Esophagus muscularis mucosa (tissue), 4 donors: ENCODE data around the gene CNP.
"Not testable (repeated sequence)": the region's sequence is repeated elsewhere in the genome, so short reads cannot be mapped to it uniquely, and the experiment has no call there.

Source experiments
- EP300 ChIP-seq: sonication (generic); formaldehyde crosslinking; IDR thresholded peaks from one replicate; pipeline ENCODE4 v1.6.1; 2017; ENCODE audit warnings: antibody characterized with exemption
- POLR2A ChIP-seq: fragments of 450-650 bp; IDR thresholded peaks from one replicate; pipeline ENCODE4 v1.6.1; 2017; ENCODE audit warnings: antibody characterized with exemption, moderate library complexity, mild to moderate bottlenecking, low read depth
- POLR2AphosphoS5 ChIP-seq, 2 donors: sonication (generic); formaldehyde crosslinking; IDR thresholded peaks; one replicate each; pipeline ENCODE4 v1.6.1; 2017; ENCODE audit warnings: antibody characterized with exemption in 2 of 2
- TF ChIP-seq, protein P1 (sequence below), 3 experiments: fragments of 200-600 bp in 2 of 3; fragments of 450-650 bp in 1 of 3; sonication (generic) in 2 of 3; IDR thresholded peaks; one replicate each; pipeline ENCODE4 v1.5.1; 2017 to 2019; ENCODE audit warnings: antibody characterized with exemption in 3 of 3, mild to moderate bottlenecking in 2 of 3, moderate library complexity in 1 of 3

DNA sequence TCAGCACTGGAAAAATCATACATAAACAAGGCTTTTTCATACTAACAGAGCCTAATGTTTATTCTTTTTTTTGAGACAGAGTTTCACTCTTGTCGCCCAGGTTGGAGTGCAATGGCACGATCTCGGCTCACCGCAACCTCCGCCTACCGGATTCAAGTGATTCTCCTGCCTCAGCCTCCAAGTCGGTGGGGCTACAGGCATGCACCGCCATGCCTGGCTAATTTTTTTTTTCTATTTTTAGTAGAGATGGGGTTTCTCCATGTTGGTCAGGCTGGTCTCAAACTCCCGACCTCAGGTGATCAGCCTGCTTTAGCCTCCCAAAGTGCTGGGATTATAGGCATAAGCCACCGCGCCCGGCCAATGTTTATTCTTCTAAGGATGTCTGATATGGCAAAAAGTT, 47.1 kb downstream of the CNP start:
- TF ChIP-seq, protein P1, sequence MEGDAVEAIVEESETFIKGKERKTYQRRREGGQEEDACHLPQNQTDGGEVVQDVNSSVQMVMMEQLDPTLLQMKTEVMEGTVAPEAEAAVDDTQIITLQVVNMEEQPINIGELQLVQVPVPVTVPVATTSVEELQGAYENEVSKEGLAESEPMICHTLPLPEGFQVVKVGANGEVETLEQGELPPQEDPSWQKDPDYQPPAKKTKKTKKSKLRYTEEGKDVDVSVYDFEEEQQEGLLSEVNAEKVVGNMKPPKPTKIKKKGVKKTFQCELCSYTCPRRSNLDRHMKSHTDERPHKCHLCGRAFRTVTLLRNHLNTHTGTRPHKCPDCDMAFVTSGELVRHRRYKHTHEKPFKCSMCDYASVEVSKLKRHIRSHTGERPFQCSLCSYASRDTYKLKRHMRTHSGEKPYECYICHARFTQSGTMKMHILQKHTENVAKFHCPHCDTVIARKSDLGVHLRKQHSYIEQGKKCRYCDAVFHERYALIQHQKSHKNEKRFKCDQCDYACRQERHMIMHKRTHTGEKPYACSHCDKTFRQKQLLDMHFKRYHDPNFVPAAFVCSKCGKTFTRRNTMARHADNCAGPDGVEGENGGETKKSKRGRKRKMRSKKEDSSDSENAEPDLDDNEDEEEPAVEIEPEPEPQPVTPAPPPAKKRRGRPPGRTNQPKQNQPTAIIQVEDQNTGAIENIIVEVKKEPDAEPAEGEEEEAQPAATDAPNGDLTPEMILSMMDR (IDR thresholded peaks at IDR 0.05) = not testable (repeated sequence)
- not testable (repeated sequence) for TF ChIP-seq EP300; POLR2AphosphoS5 (IDR thresholded peaks at IDR 0.05); POLR2A
